NOMO-1 treated with DMSO at 0.1 percent for 48 hours (cell line): ENCODE results near the gene DTNBP1.
A peak's percentile ranks its signal among the peaks of the same experiment; 100 is the strongest.
"Not testable (repeated sequence)": the region's sequence is repeated elsewhere in the genome, so short reads cannot be mapped to it uniquely, and the experiment has no call there.

Source experiments
- DNase-seq: peaks from one replicate; lab custom pipeline; 2025; ENCODE audit not compliant: unreplicated experiment; lab: John Stamatoyannopoulos, UW

DTNBP1 gene

GRCh38 chr6:15672291-15672690, 9.5 kb upstream of the DTNBP1 start:
- DNase-seq, result peak; percentile 78

GRCh38 chr6:15668918-15669317, 6.1 kb upstream of the DTNBP1 start:
- no peak for DNase-seq

GRCh38 chr6:15666896-15667295, 4.1 kb upstream of the DTNBP1 start:
- DNase-seq, result not testable (repeated sequence)

- no peak for DNase-seq
Measured at GRCh38 chr6:15665237-15665636, 2.4 kb upstream of the DTNBP1 start.

- no peak for DNase-seq
Measured at GRCh38 chr6:15663130-15663871, 473 bp upstream of the DTNBP1 start.

- no peak for DNase-seq
Measured at GRCh38 chr6:15661853-15662325, 939 bp downstream of the DTNBP1 start.

GRCh38 chr6:15659181-15659580, 3.6 kb downstream of the DTNBP1 start:
- DNase-seq, result no peak

- DNase-seq, result no peak
Measured at GRCh38 chr6:15658181-15658744, 4.6 kb downstream of the DTNBP1 start.

GRCh38 chr6:15657290-15657689, 5.5 kb downstream of the DTNBP1 start:
- no peak for DNase-seq

GRCh38 chr6:15656145-15656544, 6.7 kb downstream of the DTNBP1 start:
- no peak for DNase-seq

- no peak for DNase-seq
Measured at GRCh38 chr6:15654250-15654649, 8.6 kb downstream of the DTNBP1 start.

- no peak for DNase-seq
Measured at GRCh38 chr6:15653581-15653980, 9.2 kb downstream of the DTNBP1 start.

- not testable (repeated sequence) for DNase-seq
Measured at GRCh38 chr6:15650004-15650559, 12.7 kb downstream of the DTNBP1 start.

- no peak for DNase-seq
Measured at GRCh38 chr6:15644904-15645303, 17.9 kb downstream of the DTNBP1 start.

GRCh38 chr6:15643542-15643941, 19.3 kb downstream of the DTNBP1 start:
- DNase-seq, result no peak

- no peak for DNase-seq
Measured at GRCh38 chr6:15642276-15642675, 20.6 kb downstream of the DTNBP1 start.

GRCh38 chr6:15638373-15638772, 24.5 kb downstream of the DTNBP1 start:
- DNase-seq, result no peak

- no peak for DNase-seq
Measured at GRCh38 chr6:15631432-15631831, 31.4 kb downstream of the DTNBP1 start.

- no peak for DNase-seq
Measured at GRCh38 chr6:15630202-15630601, 32.6 kb downstream of the DTNBP1 start.

- DNase-seq, result no peak
Measured at GRCh38 chr6:15629487-15629886, 33.3 kb downstream of the DTNBP1 start.

GRCh38 chr6:15628499-15629131, 34.2 kb downstream of the DTNBP1 start:
- no peak for DNase-seq

- DNase-seq, result no peak
Measured at GRCh38 chr6:15627821-15628220, 35.0 kb downstream of the DTNBP1 start.
